ENCODE measurements around the gene NAPSA. TPM values are rescaled to one million over a fixed set of nuclear protein-coding genes. Genes with fewer than 3 reads are reported as not detected.
"Not testable (repeated sequence)": the region's sequence is repeated elsewhere in the genome, so short reads cannot be mapped to it uniquely, and the experiment has no call there.

NAPSA gene
- total RNA-seq, 4 donors from 2014 or later: 1.3 TPM; not detected in 2

DNA sequence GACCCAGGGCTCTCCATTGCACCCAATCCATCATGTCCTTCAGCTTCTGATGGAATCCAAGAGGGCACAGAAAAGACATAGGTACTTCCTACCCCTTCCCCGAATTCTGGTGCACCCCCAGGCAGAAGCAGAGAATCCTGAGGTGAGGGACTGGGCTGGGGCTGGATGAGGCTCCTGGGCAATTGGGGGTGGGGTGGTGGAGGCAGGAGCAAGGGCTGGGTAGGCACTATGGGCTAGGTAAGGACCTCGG, 33.5 kb downstream of the NAPSA start:
- TF ChIP-seq, protein P1, sequence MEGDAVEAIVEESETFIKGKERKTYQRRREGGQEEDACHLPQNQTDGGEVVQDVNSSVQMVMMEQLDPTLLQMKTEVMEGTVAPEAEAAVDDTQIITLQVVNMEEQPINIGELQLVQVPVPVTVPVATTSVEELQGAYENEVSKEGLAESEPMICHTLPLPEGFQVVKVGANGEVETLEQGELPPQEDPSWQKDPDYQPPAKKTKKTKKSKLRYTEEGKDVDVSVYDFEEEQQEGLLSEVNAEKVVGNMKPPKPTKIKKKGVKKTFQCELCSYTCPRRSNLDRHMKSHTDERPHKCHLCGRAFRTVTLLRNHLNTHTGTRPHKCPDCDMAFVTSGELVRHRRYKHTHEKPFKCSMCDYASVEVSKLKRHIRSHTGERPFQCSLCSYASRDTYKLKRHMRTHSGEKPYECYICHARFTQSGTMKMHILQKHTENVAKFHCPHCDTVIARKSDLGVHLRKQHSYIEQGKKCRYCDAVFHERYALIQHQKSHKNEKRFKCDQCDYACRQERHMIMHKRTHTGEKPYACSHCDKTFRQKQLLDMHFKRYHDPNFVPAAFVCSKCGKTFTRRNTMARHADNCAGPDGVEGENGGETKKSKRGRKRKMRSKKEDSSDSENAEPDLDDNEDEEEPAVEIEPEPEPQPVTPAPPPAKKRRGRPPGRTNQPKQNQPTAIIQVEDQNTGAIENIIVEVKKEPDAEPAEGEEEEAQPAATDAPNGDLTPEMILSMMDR (IDR thresholded peaks at IDR 0.05): no peak
- ATAC-seq (ENCODE audit: low FRiP score): no peak

DNA sequence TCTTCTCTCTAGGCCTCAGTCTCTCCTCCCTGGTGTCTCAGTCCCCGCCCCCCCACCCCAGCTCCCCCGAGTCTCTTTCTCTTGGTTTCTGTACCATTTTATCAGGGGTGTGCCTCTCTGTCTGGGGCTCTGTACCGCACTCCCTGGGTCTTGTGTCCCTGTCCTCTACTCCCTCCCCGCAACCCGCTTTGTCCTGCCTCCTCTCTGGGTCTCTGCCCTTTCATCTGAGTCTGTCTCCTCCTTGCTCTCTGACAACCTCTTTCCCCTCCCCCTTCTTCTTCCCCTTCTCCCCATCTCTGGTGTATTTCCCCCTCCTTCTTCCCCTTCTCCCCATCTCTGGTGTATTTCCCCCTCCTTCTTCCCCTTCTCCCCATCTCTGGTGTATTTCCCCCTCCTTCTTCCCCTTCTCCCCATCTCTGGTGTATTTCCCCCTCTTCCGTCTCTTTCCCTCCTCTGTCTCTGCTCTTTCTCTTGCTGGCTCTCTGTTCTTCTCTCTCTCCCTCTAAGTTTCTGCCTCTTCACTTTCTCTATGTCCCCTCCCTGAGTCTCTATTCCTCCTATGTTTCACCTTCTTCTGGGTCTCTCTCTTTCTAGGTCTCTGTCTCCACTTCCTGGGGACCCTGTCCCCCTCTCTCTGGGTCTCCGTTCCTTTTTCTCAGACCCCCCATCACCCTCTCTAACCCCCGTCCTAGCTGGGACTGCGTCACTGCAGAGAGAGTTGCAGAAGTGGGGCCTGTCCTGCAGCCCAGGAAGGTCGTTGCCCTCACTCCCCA, 34.0 kb downstream of the NAPSA start:
- ATAC-seq (ENCODE audit: low FRiP score) (no peak), DNase-seq (ENCODE audit: low spot score) (no peak)
- TF ChIP-seq, protein P1 (IDR thresholded peaks at IDR 0.05): no peak

More for the DNA sequence above, 33.5 kb downstream of the NAPSA start:
- no peak for DNase-seq (ENCODE audit: low spot score)

DNA sequence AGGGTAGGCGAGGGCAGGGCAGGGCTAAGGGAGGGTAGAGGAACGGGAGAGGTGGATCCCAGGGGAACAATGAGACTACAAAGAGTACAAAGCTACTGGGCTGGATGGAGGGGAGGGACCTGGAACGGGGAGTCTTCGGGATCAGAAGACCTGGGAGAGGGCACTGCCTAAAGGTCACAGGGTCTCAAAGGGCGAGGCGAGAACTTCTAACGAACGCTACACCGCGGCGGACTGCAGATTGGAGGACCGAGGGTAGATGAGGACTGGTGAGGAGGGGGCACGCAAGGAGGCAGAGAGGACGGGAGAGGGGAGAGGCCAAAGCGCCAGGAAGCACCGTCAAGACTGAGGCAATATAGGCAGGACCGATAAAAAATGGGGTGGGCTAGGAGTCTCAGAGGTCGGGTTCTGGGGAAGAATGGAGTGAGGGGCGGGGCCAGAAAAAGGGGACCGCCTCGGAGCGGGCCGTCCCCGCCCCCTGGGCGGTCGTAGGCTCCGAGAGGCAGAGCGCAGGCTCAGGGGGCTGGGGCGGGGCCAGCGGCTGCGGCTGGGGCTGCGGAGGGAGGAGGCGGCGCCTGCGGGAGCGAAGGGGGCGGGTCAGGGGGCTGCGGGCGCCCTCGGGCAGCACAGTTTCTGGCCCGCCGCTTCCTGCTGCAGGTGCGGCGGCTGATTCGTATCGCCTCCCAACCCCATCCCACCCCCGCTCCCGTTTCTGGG, 34.9 kb downstream of the NAPSA start:
- no peak for DNase-seq (ENCODE audit: low spot score)
- TF ChIP-seq, protein P1 (IDR thresholded peaks at IDR 0.05): no peak
- no peak for ATAC-seq (ENCODE audit: low FRiP score)

DNA sequence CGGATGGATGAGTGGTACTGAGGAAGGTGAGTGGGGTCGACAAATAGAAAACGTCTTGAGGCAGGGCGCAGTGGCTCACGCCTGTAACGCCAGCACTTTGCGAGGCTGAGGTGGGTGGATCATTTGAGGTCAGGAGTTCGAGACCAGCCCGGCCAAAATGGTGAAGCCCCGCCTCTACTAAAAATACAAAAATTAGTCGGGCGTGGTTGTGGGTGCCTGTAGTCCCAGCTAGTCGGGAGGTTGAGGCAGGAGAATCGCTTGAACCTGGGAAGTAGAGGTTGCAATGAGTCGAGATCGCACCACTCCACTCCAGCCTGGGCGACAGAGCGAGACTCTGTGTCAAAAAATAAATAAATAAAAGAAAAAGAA, 35.5 kb downstream of the NAPSA start:
- DNase-seq (ENCODE audit: low spot score); ATAC-seq (ENCODE audit: low FRiP score): not testable (repeated sequence)

DNA sequence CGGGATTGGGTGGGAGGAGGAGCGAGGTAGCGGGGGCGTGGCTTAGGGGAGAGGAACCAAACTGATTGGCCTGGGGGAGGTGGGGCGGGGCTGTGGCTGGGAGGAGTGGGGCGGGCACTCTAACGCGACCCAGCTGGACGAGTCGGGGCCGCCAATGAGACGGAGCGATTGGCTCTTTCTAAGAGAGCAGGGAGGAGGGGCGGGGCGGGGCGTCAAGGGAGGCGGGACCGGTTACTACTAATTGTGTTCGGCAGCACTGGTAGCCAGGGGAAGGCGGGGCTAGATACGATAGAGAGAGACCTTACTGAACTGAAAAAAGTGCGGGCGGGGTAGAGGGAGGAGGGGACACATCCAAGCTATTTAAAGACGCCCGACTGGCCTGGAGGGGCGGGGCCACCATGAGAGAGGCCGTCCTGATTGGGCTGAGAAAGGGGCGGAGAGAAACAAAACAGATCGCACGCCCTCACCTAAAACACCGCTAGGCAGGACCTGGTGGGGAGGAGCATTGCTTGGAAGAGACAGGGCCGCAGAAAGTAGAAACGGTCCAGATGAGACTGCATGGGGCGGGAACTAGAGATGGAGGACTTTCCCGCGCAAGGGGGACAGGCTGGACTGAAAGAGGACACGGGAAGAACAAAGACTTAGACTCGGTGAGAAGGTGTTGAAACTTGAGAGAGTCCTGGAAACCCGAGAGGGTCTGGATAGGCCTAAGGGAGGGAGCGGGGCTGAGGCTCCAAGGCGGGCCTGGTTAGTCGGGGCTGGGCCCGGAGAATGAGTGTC, 36.1 kb downstream of the NAPSA start, which contains the start of gene KCNC3:
TSS of gene KCNC3 (minus strand) at position 232 of the 780 bp plus-strand sequence. CDS start 295 bp downstream, outside the sequence.
- TF ChIP-seq, protein P1 (IDR thresholded peaks at IDR 0.05): no peak
- ATAC-seq (ENCODE audit: low FRiP score) (peak; percentile 74), DNase-seq (ENCODE audit: low spot score) (peak; percentile 79)

DNA sequence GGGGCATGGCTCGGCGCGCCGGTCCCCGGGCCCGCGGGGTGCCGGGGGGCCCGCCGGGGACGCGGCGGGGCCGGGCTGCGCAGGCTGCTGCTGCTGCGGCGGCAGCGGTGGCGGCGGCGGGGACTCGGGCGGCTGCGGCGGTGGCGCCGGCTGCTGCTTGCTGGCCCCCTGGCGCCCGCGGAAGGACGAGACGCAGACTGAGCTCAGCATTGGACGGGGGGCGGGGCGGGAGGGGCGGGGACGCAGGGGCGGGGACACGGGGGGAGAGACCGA, 36.6 kb downstream of the NAPSA start:
- TF ChIP-seq, protein P1 (IDR thresholded peaks at IDR 0.05): no peak
- DNase-seq (ENCODE audit: low spot score) (no peak), ATAC-seq (ENCODE audit: low FRiP score) (no peak)

DNA sequence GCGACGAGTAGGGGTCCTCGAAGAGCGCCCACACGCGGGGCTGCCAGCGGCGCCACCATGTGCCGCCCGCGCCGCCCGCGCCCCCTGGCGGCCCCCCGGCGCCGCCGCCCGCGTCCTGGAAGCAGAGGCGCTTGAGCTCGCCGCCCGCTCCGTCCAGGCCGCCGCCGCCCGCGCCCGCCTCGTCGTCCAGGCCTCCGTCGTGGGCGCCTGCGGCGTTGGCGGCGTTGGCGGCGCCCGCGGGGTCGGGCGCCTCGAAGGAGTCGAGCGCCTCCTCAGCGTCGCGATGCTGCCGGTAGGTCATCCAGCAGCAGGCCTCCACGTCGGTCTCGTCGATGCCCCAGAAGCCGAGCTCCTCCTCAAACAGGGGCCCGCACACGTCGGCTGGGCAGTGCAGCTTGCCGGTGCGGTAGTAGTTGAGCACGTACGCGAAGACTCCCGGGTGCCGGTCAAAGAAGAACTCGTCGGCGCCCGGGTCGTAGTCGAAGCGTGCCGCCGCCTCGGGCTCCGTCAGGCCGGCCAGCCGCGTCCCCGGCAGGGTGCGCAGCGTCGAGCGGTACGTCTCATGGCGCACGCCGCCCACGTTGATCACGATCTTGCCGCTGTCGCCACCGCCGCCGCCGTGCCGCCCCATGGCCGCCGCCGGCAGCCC, 37.1 kb downstream of the NAPSA start:
- no peak for DNase-seq (ENCODE audit: low spot score)
- TF ChIP-seq, protein P1 (IDR thresholded peaks at IDR 0.05): no peak
- ATAC-seq (ENCODE audit: low FRiP score): no peak
